ENCODE data around the gene ATP11A.

DNA sequence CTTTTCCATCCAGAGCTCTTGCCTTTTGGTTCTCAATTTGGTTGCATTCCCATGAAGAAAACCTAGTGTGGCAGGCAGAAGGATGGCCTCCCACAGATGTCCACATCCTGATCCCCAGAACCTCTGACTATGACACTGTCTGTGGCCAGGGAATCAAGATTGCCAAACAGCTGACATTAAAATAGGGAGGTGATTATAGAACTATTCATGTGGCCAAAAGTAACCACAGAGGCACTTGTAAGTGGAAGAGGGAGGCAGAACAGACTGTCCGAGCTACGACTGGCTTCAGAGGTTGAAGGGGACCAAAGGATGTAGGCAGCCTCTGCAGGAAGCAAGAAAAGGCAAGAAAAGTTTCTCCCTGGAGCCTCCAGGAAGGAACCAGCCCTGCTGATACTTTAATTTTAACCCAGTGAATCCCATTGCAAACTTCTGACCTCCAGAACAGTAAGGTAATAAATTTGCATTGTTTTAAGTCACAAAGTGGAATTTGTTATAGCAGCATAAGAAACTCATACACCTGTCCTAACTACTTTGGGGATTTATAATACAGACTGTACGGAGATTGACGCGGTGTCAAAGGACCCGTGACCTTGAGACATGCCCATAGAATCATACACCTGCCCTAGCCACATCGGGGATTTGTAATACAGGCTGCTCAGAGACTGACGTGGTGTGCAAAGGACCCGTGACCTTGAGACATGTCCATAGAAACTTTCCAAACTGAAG, 106.5 kb downstream of the ATP11A start:
- TF ChIP-seq, protein P1, sequence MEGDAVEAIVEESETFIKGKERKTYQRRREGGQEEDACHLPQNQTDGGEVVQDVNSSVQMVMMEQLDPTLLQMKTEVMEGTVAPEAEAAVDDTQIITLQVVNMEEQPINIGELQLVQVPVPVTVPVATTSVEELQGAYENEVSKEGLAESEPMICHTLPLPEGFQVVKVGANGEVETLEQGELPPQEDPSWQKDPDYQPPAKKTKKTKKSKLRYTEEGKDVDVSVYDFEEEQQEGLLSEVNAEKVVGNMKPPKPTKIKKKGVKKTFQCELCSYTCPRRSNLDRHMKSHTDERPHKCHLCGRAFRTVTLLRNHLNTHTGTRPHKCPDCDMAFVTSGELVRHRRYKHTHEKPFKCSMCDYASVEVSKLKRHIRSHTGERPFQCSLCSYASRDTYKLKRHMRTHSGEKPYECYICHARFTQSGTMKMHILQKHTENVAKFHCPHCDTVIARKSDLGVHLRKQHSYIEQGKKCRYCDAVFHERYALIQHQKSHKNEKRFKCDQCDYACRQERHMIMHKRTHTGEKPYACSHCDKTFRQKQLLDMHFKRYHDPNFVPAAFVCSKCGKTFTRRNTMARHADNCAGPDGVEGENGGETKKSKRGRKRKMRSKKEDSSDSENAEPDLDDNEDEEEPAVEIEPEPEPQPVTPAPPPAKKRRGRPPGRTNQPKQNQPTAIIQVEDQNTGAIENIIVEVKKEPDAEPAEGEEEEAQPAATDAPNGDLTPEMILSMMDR (IDR thresholded peaks at IDR 0.05): no peak
- no peak for TF ChIP-seq POLR2A (IDR thresholded peaks at IDR 0.05)
